GM10266 (cell line): ENCODE results near the gene HCST.
A peak's percentile ranks its signal among the peaks of the same experiment; 100 is the strongest.

ENCODE experiments used
- DNase-seq: peaks from one replicate; pipeline ENCODE4 v3.0.0; 2012; ENCODE audit errors: extremely low spot score
- TF ChIP-seq, protein P1 (sequence below): IDR thresholded peaks from 2 replicates; pipeline ENCODE4 v1.5.1; 2012; ENCODE audit warnings: mild to moderate bottlenecking, low read depth; ENCODE audit not compliant: control insufficient read depth, insufficient read depth; ENCODE audit errors: missing control alignments

Gene HCST

GRCh38 chr19:35937345-35938281 is 35.3 kb downstream of the HCST start:
- peak; percentile 36 for DNase-seq
- TF ChIP-seq, protein P1, sequence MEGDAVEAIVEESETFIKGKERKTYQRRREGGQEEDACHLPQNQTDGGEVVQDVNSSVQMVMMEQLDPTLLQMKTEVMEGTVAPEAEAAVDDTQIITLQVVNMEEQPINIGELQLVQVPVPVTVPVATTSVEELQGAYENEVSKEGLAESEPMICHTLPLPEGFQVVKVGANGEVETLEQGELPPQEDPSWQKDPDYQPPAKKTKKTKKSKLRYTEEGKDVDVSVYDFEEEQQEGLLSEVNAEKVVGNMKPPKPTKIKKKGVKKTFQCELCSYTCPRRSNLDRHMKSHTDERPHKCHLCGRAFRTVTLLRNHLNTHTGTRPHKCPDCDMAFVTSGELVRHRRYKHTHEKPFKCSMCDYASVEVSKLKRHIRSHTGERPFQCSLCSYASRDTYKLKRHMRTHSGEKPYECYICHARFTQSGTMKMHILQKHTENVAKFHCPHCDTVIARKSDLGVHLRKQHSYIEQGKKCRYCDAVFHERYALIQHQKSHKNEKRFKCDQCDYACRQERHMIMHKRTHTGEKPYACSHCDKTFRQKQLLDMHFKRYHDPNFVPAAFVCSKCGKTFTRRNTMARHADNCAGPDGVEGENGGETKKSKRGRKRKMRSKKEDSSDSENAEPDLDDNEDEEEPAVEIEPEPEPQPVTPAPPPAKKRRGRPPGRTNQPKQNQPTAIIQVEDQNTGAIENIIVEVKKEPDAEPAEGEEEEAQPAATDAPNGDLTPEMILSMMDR = no peak

GRCh38 chr19:35938282-35939224 is 36.2 kb downstream of the HCST start:
- DNase-seq = peak; percentile 27
- TF ChIP-seq, protein P1 = no peak

DNA sequence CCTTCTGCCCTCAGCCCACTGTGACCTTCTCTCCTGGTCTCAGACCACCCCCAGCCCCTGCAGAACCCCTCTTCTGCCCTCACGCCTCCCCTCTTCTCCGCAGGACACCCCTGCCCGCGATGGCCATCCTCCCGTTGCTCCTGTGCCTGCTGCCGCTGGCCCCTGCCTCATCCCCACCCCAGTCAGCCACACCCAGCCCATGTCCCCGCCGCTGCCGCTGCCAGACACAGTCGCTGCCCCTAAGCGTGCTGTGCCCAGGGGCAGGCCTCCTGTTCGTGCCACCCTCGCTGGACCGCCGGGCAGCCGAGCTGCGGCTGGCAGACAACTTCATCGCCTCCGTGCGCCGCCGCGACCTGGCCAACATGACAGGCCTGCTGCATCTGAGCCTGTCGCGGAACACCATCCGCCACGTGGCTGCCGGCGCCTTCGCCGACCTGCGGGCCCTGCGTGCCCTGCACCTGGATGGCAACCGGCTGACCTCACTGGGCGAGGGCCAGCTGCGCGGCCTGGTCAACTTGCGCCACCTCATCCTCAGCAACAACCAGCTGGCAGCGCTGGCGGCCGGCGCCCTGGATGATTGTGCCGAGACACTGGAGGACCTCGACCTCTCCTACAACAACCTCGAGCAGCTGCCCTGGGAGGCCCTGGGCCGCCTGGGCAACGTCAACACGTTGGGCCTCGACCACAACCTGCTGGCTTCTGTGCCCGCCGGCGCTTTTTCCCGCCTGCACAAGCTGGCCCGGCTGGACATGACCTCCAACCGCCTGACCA is 37.2 kb downstream of the HCST start:
- TF ChIP-seq, protein P1 = no peak
- peak; percentile 24 for DNase-seq

DNA sequence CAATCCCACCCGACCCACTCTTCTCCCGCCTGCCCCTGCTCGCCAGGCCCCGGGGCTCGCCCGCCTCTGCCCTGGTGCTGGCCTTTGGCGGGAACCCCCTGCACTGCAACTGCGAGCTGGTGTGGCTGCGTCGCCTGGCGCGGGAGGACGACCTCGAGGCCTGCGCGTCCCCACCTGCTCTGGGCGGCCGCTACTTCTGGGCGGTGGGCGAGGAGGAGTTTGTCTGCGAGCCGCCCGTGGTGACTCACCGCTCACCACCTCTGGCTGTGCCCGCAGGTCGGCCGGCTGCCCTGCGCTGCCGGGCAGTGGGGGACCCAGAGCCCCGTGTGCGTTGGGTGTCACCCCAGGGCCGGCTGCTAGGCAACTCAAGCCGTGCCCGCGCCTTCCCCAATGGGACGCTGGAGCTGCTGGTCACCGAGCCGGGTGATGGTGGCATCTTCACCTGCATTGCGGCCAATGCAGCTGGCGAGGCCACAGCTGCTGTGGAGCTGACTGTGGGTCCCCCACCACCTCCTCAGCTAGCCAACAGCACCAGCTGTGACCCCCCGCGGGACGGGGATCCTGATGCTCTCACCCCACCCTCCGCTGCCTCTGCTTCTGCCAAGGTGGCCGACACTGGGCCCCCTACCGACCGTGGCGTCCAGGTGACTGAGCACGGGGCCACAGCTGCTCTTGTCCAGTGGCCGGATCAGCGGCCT is 37.9 kb downstream of the HCST start:
- DNase-seq = peak; percentile 22
- TF ChIP-seq, protein P1 = no peak

GRCh38 chr19:35940839-35941238 is 38.5 kb downstream of the HCST start:
- TF ChIP-seq, protein P1 = no peak
- peak; percentile 17 for DNase-seq

- TF ChIP-seq, protein P1 = no peak
- no peak for DNase-seq
These were observed 39.9 kb downstream of the HCST start for GRCh38 chr19:35942235-35942634.
